ENCODE data around the gene GPATCH4. TPM values are rescaled to one million over a fixed set of nuclear protein-coding genes. Genes with fewer than 3 reads are reported as not detected.

Gene GPATCH4
- total and polyA plus RNA-seq, 12 donors = 9.3 to 34.5 (median 13.5) TPM

- Histone ChIP-seq H3K36me3 (no peaks in the 10 kb centered on the region), H3K9me3 (no peaks in the 10 kb centered on the region), H3K27me3 (peaks cover 19 to 97% (median 56%) of the 10 kb centered on the region in 7 donors), H3K4me3 (peak overlapping the region; percentile 34 to 58 (median 49)), H3K4me1 (peaks cover 10 to 34% (median 24%) of the 10 kb centered on the region in 9 donors), H3K27ac (peak overlapping the region in 9 of 10 donors; percentile 45 to 76 (median 63))
- ATAC-seq (peak; percentile 65 to 82 (median 78)), DNase-seq (peak; percentile 47 to 64)
- peak in 7 of 9 donors; percentile 18 to 59 (median 47) for TF ChIP-seq CTCF (IDR thresholded peaks at IDR 0.05)
- intact Hi-C loops (cut with DNase I) = loop anchor here in 3 of 10 donors (2.0 to 5.0 kb wide), 2 partner anchors 33 to 101 kb away; no protein-coding TSS in a partner anchor
- 1 to 3% methylated on average over 86 to 87 of the region's 87 CpGs for WGBS, 2 donors
Observed at GRCh38 chr1:156623946-156624813, 22.9 kb upstream of the GPATCH4 start.

GRCh38 chr1:156622581-156623297 is 21.5 kb upstream of the GPATCH4 start:
- DNase-seq (no peak), ATAC-seq (no peak)
- H3K36me3 ChIP-seq = no peaks in the 10 kb centered on the region
- H3K4me3 ChIP-seq = no peak overlapping the region
- 86 to 87% methylated on average over 6 of the region's 6 CpGs for WGBS, 2 donors
- intact Hi-C loops (cut with DNase I) = loop anchor here in 2 of 10 donors (5.0 kb wide), 1 partner anchor 35 kb away; no protein-coding TSS in a partner anchor
- H3K4me1 ChIP-seq = peaks cover 10 to 34% (median 24%) of the 10 kb centered on the region in 9 donors
- no peak overlapping the region for H3K27ac ChIP-seq
- H3K27me3 ChIP-seq = peaks cover 19 to 83% (median 44%) of the 10 kb centered on the region in 7 donors
- TF ChIP-seq CTCF (IDR thresholded peaks at IDR 0.05) = no peak
- H3K9me3 ChIP-seq = no peaks in the 10 kb centered on the region

GRCh38 chr1:156619582-156619955 is 18.3 kb upstream of the GPATCH4 start:
- Histone ChIP-seq H3K27ac (no peak overlapping the region), H3K4me3 (no peak overlapping the region), H3K27me3 (peaks cover 10 to 64% (median 14%) of the 10 kb centered on the region in 7 donors), H3K9me3 (no peaks in the 10 kb centered on the region), H3K36me3 (no peaks in the 10 kb centered on the region), H3K4me1 (peaks cover 12 to 41% (median 31%) of the 10 kb centered on the region in 9 donors)
- no peak for DNase-seq
- intact Hi-C loops (cut with DNase I) = loop anchor here in 2 of 10 donors (5.0 to 10.0 kb wide), 2 partner anchors 37 to 165 kb away; no protein-coding TSS in a partner anchor
- peak in 1 of 9 donors; percentile 2 for TF ChIP-seq CTCF (IDR thresholded peaks at IDR 0.05)
- WGBS, 2 donors = 33 to 37% methylated on average over 6 of the region's 6 CpGs
- no peak for ATAC-seq
